Endothelial cell of umbilical vein (primary cell): Measurements from ENCODE around the gene AHRR. TPM values are rescaled to one million over a fixed set of nuclear protein-coding genes. Genes with fewer than 3 reads are reported as not detected.

Experiments
- BruUV-seq: library from RNA; stranded (reverse); fragments of 400-500 nt; replicated peaks from 2 replicates; lab custom pipeline; 2021; lab: Mats Ljungman, UMichigan
- CTCF ChIA-PET: fragments of 300-600, 350-600 bp; sonication (Branson Sonifier 250); formaldehyde crosslinking; loops from one replicate; lab custom pipeline; 2021; ENCODE audit warnings: antibody characterized with exemption, inconsistent platforms; lab: Charles Lee
- POLR2A ChIA-PET: fragments of 300-600, 350-600 bp; sonication (Branson Sonifier 250); formaldehyde crosslinking; loops from one replicate; lab custom pipeline; 2021; ENCODE audit warnings: antibody characterized with exemption, inconsistent platforms; lab: Charles Lee
- DNase-seq: peaks from one replicate; pipeline ENCODE4 v3.0.0-alpha.2; 2011; ENCODE audit warnings: low read depth, low spot score
- FAIRE-seq: peaks from 2 replicates; lab custom pipeline; 2011; peaks lifted over from hg19 to GRCh38; lab: Jason Lieb, UNC
- H2AFZ ChIP-seq: 2 replicates; pipeline ENCODE4 v1.6.0; 2012; ENCODE audit warnings: low read depth, low read length, control low read depth, inconsistent platforms
- H3K27ac ChIP-seq: 2 replicates; pipeline ENCODE4 v1.5.1; 2011; ENCODE audit warnings: low read depth, mild to moderate bottlenecking, control low read depth, low read length, moderate library complexity; ENCODE audit not compliant: insufficient read depth
- H3K27me3 ChIP-seq, 2 experiments: 2 replicates each; pipeline versions ENCODE4 v1.6.0 to v1.6.1; 2011; ENCODE audit warnings: low read length in 2 of 2, mixed read lengths in 1 of 2; ENCODE audit not compliant: control insufficient read depth in 2 of 2, insufficient read depth in 2 of 2
- H3K36me3 ChIP-seq, 2 experiments: 2 replicates in 1 of 2; 3 replicates in 1 of 2; pipeline ENCODE4 v1.5.1; 2011; ENCODE audit warnings: low read length in 2 of 2, mild to moderate bottlenecking in 1 of 2, moderate library complexity in 1 of 2; ENCODE audit not compliant: control insufficient read depth in 2 of 2, insufficient read depth in 2 of 2; ENCODE audit errors: extremely low read depth in 1 of 2
- H3K4me1 ChIP-seq: 3 replicates; pipeline ENCODE4 v1.5.1; 2011; ENCODE audit warnings: mild to moderate bottlenecking, low read length; ENCODE audit not compliant: control insufficient read depth, insufficient read depth; ENCODE audit errors: extremely low read depth
- H3K4me2 ChIP-seq: 2 replicates; pipeline ENCODE4 v1.6.1; 2011; ENCODE audit warnings: low read length, control low read depth, mixed read lengths; ENCODE audit not compliant: insufficient read depth
- H3K4me3 ChIP-seq, 3 experiments: fragments of 200-600 bp in 1 of 3; sonication (generic), shearing (Covaris generic) in 1 of 3; replicated peaks in 1 of 3; 2 replicates each; pipeline ENCODE4 v1.5.1; 2011 to 2016; ENCODE audit warnings: control low read depth in 3 of 3, low read length in 3 of 3, mild to moderate bottlenecking in 2 of 3, inconsistent platforms in 1 of 3, low read depth in 1 of 3, moderate library complexity in 1 of 3; ENCODE audit not compliant: insufficient read depth in 1 of 3
- H3K79me2 ChIP-seq: 2 replicates; pipeline ENCODE4 v1.6.0; 2012; ENCODE audit warnings: low read length, inconsistent platforms; ENCODE audit not compliant: control insufficient read depth, insufficient read depth
- H3K9ac ChIP-seq: replicated peaks from 2 replicates; pipeline ENCODE3; 2011; ENCODE audit warnings: low read length, control low read depth; ENCODE audit not compliant: insufficient read depth; ENCODE audit errors: extremely low read depth
- H3K9me1 ChIP-seq: replicated peaks from 3 replicates; pipeline ENCODE4 v1.6.0; 2011; ENCODE audit warnings: mild to moderate bottlenecking, low read length; ENCODE audit not compliant: control insufficient read depth, insufficient read depth; ENCODE audit errors: extremely low read depth
- H3K9me3 ChIP-seq: replicated peaks from 2 replicates; pipeline ENCODE4 v1.5.1; 2012; ENCODE audit warnings: low read length, inconsistent platforms; ENCODE audit not compliant: control insufficient read depth, insufficient read depth
- H4K20me1 ChIP-seq: replicated peaks from 2 replicates; pipeline ENCODE3; 2011; ENCODE audit warnings: mild to moderate bottlenecking, low read length; ENCODE audit not compliant: control insufficient read depth, insufficient read depth; ENCODE audit errors: extremely low read depth
- CTCF ChIP-seq, 2 donors: IDR thresholded peaks; 1 replicate in 1 of 2; 2 replicates in 1 of 2; pipeline ENCODE4 v1.5.1; 2011; ENCODE audit warnings: low read length in 2 of 2, mild to moderate bottlenecking in 2 of 2, moderate library complexity in 2 of 2, control low read depth in 1 of 2, inconsistent platforms in 1 of 2, low read depth in 1 of 2; ENCODE audit not compliant: insufficient read depth in 1 of 2; ENCODE audit errors: extremely low read depth in 1 of 2
- EZH2 ChIP-seq: IDR thresholded peaks from 2 replicates; pipeline ENCODE4 v1.6.1; 2012; ENCODE audit warnings: borderline replicate concordance, low read depth, mild to moderate bottlenecking, moderate library complexity, low read length, inconsistent platforms; ENCODE audit not compliant: severe bottlenecking
- FOS ChIP-seq: IDR thresholded peaks from 2 replicates; pipeline ENCODE4 v1.6.1; 2011; ENCODE audit warnings: mild to moderate bottlenecking, low read length, moderate library complexity, borderline replicate concordance; ENCODE audit not compliant: insufficient read depth
- GATA2 ChIP-seq: IDR thresholded peaks from 2 replicates; pipeline ENCODE4 v1.7.0; 2011; ENCODE audit warnings: low read depth, mild to moderate bottlenecking, moderate library complexity, mixed read lengths, low read length; ENCODE audit not compliant: insufficient read length, insufficient read depth
- JUN ChIP-seq: IDR thresholded peaks from 2 replicates; pipeline ENCODE4 v1.6.1; 2011; ENCODE audit warnings: borderline replicate concordance, low read depth; ENCODE audit not compliant: insufficient read length, insufficient read depth
- MAX ChIP-seq: IDR thresholded peaks from 2 replicates; pipeline ENCODE4 v1.6.1; 2011; ENCODE audit not compliant: insufficient read depth, insufficient read length
- MYC ChIP-seq: IDR thresholded peaks from one replicate; pipeline ENCODE4 v1.6.1; 2011; ENCODE audit warnings: mild to moderate bottlenecking, low read depth, low read length
- POLR2A ChIP-seq: IDR thresholded peaks from 2 replicates; pipeline ENCODE4 v1.6.1; 2012; ENCODE audit warnings: low read depth, mild to moderate bottlenecking, control low read depth, low read length
- POLR2AphosphoS5 ChIP-seq: IDR thresholded peaks from 2 replicates; pipeline ENCODE4 v1.6.1; 2012; ENCODE audit warnings: low read depth, mild to moderate bottlenecking, control low read depth, low read length, moderate library complexity; ENCODE audit not compliant: insufficient read depth
- dilution Hi-C: fragments of 300-500 bp; cut with MboI; formaldehyde crosslinking; loops from one replicate; pipeline ENCODE4 v1.15.0; 2019; ENCODE audit warnings: low sequenced_read_pairs; ENCODE audit not compliant: extremely low pct_ligation_motif_present
- intact Hi-C: fragments of 100-400 bp; cut with micrococcal nuclease; formaldehyde crosslinking; loops from one replicate; pipeline ENCODE4 v1.10.0; 2022
- polyA plus RNA-seq, 4 experiments: library from polyadenylated mRNA; depleted of rRNA in 3 of 4; stranded (reverse) in 3 of 4; unstranded in 1 of 4; fragments of >200 nt; gene quantifications; 2 replicates each; pipeline versions ENCODE4 v1.2.1 to v1.2.3, GENCODE V29; 2011 to 2012; ENCODE audit warnings: missing spikeins in 1 of 4
- total RNA-seq: library from RNA; stranded (reverse); gene quantifications from 2 replicates; pipeline ENCODE4 v1.2.3, GENCODE V29; 2021

Gene AHRR
- total and polyA plus RNA-seq, 2 donors (not counting 3 experiments of a cell fraction or from before 2014, with no cell fraction given): 3.1 to 7.3 TPM

GRCh38 chr5:476814-477175 lies 155.3 kb downstream of the AHRR start:
- CTCF ChIA-PET: no interaction called here
- BruUV-seq: no TSS peak
- H4K20me1 ChIP-seq: no peaks in the 10 kb centered on the region
- no peaks in the 10 kb centered on the region for H3K9me1 ChIP-seq
- no peak overlapping the region for H3K4me3 ChIP-seq
- no peak overlapping the region for H2AFZ ChIP-seq
- peaks cover 3% of the 10 kb centered on the region for H3K79me2 ChIP-seq
- POLR2A ChIA-PET: no interaction called here
- DNase-seq: no peak
- intact Hi-C loops: no loop called here
- dilution Hi-C loops: no loop called here
- FAIRE-seq: no peak
- no peak overlapping the region for H3K9ac ChIP-seq
- H3K27me3 ChIP-seq: peaks cover 5 to 10% of the 10 kb centered on the region in 2 experiments
- no peaks in the 10 kb centered on the region for H3K9me3 ChIP-seq
- TF ChIP-seq CTCF (IDR thresholded peaks at IDR 0.05; ENCODE audit: extremely low read depth in 1 of 2, insufficient read depth in 1 of 2, low read depth in 1 of 2, low read length in 2 of 2) (no peak), POLR2AphosphoS5 (no peak), MYC (no peak), MAX (no peak), JUN (no peak), GATA2 (no peak), FOS (no peak), POLR2A (no peak), EZH2 (no peak)
- no peak overlapping the region for H3K27ac ChIP-seq
- no peaks in the 10 kb centered on the region for H3K36me3 ChIP-seq
- H3K4me2 ChIP-seq: no peak overlapping the region
- H3K4me1 ChIP-seq: peaks cover 6% of the 10 kb centered on the region
